Immature natural killer cell (primary cell): Measurements from ENCODE around the gene FANCB. TPM values are rescaled to one million over a fixed set of nuclear protein-coding genes. Genes with fewer than 3 reads are reported as not detected.

Source experiments
- DNase-seq, 3 donors: peaks; one replicate each; pipeline ENCODE4 v3.0.0; 2022; ENCODE audit warnings: mixed read lengths in 1 of 3
- H3K27ac Mint-ChIP-seq, 6 donors: one replicate each; pipeline ENCODE4 v1.8.0; 2020; ENCODE audit warnings: mixed read lengths in 6 of 6, mild to moderate bottlenecking in 5 of 6, inconsistent platforms in 4 of 6, moderate library complexity in 3 of 6
- H3K27me3 Mint-ChIP-seq, 3 donors: one replicate each; pipeline ENCODE4 v1.8.0; 2020 to 2021; ENCODE audit warnings: low read depth in 3 of 3, mild to moderate bottlenecking in 3 of 3, mixed read lengths in 3 of 3, moderate library complexity in 3 of 3, inconsistent platforms in 1 of 3
- H3K36me3 Mint-ChIP-seq, 3 donors: one replicate each; pipeline ENCODE4 v1.8.0; 2020; ENCODE audit warnings: mixed read lengths in 3 of 3, inconsistent platforms in 2 of 3, mild to moderate bottlenecking in 2 of 3
- H3K4me1 Mint-ChIP-seq, 2 donors: one replicate each; pipeline ENCODE4 v1.8.0; 2020; ENCODE audit warnings: inconsistent platforms in 2 of 2, mild to moderate bottlenecking in 2 of 2, mixed read lengths in 2 of 2, moderate library complexity in 1 of 2
- H3K4me3 Mint-ChIP-seq, 5 donors: one replicate each; pipeline ENCODE4 v1.8.0; 2020; ENCODE audit warnings: mild to moderate bottlenecking in 5 of 5, mixed read lengths in 5 of 5, inconsistent platforms in 3 of 5, moderate library complexity in 3 of 5
- H3K9me3 Mint-ChIP-seq, 6 donors: one replicate each; pipeline ENCODE4 v1.8.0; 2020; ENCODE audit warnings: mild to moderate bottlenecking in 6 of 6, mixed read lengths in 6 of 6, inconsistent platforms in 4 of 6, moderate library complexity in 3 of 6
- polyA plus RNA-seq, 3 donors: library from polyadenylated mRNA; unstranded; fragments of 300-500 nt; fragmentation: Illumina TruSeq; gene quantifications; one replicate each; pipeline ENCODE4 v1.2.3, GENCODE V29; 2021

Gene FANCB
- polyA plus RNA-seq, result 1 to 10 TPM; 2.5 to 4.5 (median 2.9) TPM

GRCh38 chrX:14872851-14873675 is at the start of gene FANCB, which contains the start of gene MOSPD2:
TSS of gene FANCB (minus strand) at chrX:14873069. CDS start at chrX:14865510, 7,559 bp downstream.
TSS of gene MOSPD2 (plus strand) at chrX:14873421. CDS start at chrX:14873529, 108 bp downstream.
- Mint-ChIP-seq H3K4me1 (peaks cover 8 to 17% of the 10 kb centered on the region in 2 donors), H3K4me3 (peak within 1 kb of the TSS; percentile 85 to 90 (median 87)), H3K9me3 (no peaks in the 10 kb centered on the region), H3K36me3 (peaks cover 0 to 5% (median 0%) of the 10 kb centered on the region in 3 donors), H3K27me3 (peaks cover 0 to 4% (median 0%) of the 10 kb centered on the region in 3 donors), H3K27ac (peak within 1 kb of the TSS; percentile 82 to 94 (median 89))
- peak; percentile 92 to 95 (median 94) for DNase-seq

DNA sequence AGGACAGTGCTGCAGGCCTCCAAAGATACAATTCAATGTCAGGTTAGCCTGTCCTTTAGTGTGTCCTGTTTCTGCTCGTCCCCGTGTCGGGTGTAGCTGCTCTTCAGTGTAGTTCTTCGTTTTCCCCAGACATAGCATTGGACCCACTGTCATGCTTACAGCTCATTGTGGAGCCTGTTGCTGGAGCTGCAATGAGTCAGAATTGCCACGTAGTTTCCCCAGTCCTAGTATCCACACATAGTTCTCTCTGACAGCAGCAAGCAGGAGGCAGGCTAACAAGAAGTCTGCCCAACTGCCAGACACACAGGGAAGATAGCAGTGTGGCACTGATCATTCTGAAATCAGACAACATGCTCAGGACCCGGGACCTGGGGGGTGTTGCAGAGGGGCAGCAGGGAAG is 49.6 kb upstream of the FANCB start:
- Mint-ChIP-seq H3K36me3 (peaks cover 3 to 4% (median 3%) of the 10 kb centered on the region in 3 donors), H3K4me1 (no peaks in the 10 kb centered on the region), H3K4me3 (no peak overlapping the region), H3K9me3 (no peaks in the 10 kb centered on the region), H3K27ac (no peak overlapping the region), H3K27me3 (peaks cover 0 to 3% (median 1%) of the 10 kb centered on the region in 3 donors)
- DNase-seq, result no peak

- H3K4me1 Mint-ChIP-seq, result no peaks in the 10 kb centered on the region
- peaks cover 3 to 12% (median 7%) of the 10 kb centered on the region in 3 donors for H3K36me3 Mint-ChIP-seq
- H3K9me3 Mint-ChIP-seq, result no peaks in the 10 kb centered on the region
- H3K4me3 Mint-ChIP-seq, result no peak overlapping the region
- DNase-seq, result no peak
- H3K27ac Mint-ChIP-seq, result no peak overlapping the region
- H3K27me3 Mint-ChIP-seq, result peaks cover 0 to 3% (median 1%) of the 10 kb centered on the region in 3 donors
Observed at GRCh38 chrX:14920196-14920595, 47.3 kb upstream of the FANCB start.

DNA sequence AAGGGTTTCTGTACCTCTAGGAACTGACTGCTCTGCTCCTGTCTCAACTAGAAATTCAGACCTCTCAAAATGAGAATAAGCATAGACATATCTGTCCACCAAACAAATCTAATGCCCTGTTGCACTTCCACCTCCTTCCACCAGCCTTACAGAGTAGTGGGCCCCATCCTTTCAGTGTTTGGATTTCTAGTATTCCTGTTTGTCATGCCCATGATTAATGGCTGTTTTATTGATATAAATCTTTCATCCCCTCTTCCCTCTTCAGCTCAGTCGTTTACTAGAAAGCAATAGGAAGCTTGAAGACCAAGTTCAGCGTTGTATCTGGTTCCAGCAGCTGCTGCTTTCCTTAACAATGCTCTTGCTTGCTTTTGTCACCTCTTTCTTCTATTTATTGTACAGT is 46.5 kb upstream of the FANCB start:
- no peaks in the 10 kb centered on the region for H3K9me3 Mint-ChIP-seq
- peaks cover 3 to 12% (median 7%) of the 10 kb centered on the region in 3 donors for H3K36me3 Mint-ChIP-seq
- no peaks in the 10 kb centered on the region for H3K4me1 Mint-ChIP-seq
- DNase-seq, result no peak
- H3K4me3 Mint-ChIP-seq, result no peak overlapping the region
- H3K27ac Mint-ChIP-seq, result no peak overlapping the region
- H3K27me3 Mint-ChIP-seq, result peaks cover 0 to 3% (median 1%) of the 10 kb centered on the region in 3 donors

DNA sequence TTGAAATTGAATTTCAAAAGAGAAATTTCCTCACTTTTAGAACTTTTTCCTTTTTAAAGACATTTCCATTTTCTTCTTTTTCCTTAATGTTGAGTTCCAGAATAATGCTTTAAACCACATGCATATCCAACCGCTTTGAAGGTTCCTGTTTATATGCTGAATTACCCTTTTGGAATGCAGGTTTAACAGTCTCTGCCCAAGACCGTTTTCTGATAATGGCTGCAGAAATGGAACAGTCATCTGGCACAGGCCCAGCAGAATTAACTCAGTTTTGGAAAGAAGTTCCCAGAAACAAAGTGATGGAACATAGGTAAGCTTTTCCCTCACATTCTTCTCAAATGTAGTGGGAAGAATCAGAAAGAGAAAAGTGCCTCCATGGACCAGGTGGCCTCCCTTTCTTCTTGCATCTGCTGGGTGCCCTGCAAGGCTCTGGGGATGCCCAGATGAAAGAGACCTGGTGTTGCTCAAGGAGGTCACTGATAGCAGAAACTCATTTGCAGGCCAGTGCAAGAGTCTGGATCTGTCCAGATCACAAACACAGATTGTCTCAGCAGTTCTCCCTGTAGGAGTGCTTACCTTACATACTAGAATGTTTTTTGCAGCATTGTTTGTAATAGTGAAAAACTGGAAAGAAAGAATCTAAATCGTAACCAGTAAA is 43.3 kb upstream of the FANCB start:
- Mint-ChIP-seq H3K4me3 (no peak overlapping the region), H3K36me3 (peaks cover 3 to 18% (median 11%) of the 10 kb centered on the region in 3 donors), H3K27me3 (peaks cover 0 to 1% (median 0%) of the 10 kb centered on the region in 3 donors), H3K9me3 (no peaks in the 10 kb centered on the region), H3K27ac (no peak overlapping the region), H3K4me1 (no peaks in the 10 kb centered on the region)
- DNase-seq, result no peak

GRCh38 chrX:14915596-14915995 is 42.7 kb upstream of the FANCB start:
- Mint-ChIP-seq H3K36me3 (peaks cover 3 to 18% (median 11%) of the 10 kb centered on the region in 3 donors), H3K27me3 (peaks cover 0 to 1% (median 0%) of the 10 kb centered on the region in 3 donors), H3K4me3 (no peak overlapping the region), H3K4me1 (no peaks in the 10 kb centered on the region), H3K27ac (no peak overlapping the region), H3K9me3 (no peaks in the 10 kb centered on the region)
- DNase-seq, result no peak

DNA sequence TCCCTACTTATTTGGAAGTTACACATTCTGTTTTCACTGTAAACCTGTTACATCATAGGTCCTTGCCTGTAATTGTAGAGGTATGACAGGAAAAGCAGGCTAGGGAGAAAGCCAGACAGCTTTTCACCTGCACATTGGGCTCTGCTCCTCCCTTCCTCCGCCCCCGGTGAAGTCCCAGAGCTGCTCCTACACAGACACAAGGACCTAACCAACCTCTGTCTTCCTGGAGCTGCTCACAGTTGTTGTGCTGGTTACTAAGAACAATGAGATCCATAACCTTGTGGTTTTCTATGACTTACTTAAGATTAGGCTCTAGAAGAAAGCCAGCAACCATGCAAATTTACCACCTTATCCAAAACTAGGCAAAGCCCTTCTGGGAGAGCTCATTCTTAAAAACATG is 40.4 kb upstream of the FANCB start:
- H3K9me3 Mint-ChIP-seq, result no peaks in the 10 kb centered on the region
- no peaks in the 10 kb centered on the region for H3K27me3 Mint-ChIP-seq
- H3K4me1 Mint-ChIP-seq, result no peaks in the 10 kb centered on the region
- H3K36me3 Mint-ChIP-seq, result peaks cover 5 to 18% (median 11%) of the 10 kb centered on the region in 3 donors
- DNase-seq, result no peak
- no peak overlapping the region for H3K4me3 Mint-ChIP-seq
- H3K27ac Mint-ChIP-seq, result no peak overlapping the region

GRCh38 chrX:14903891-14904290 is 31.0 kb upstream of the FANCB start:
- H3K9me3 Mint-ChIP-seq, result peaks cover 0 to 8% (median 0%) of the 10 kb centered on the region in 6 donors
- no peak overlapping the region for H3K27ac Mint-ChIP-seq
- no peak for DNase-seq
- H3K4me1 Mint-ChIP-seq, result peaks cover 4 to 5% of the 10 kb centered on the region in 2 donors
- H3K4me3 Mint-ChIP-seq, result no peak overlapping the region
- H3K27me3 Mint-ChIP-seq, result peaks cover 0 to 4% (median 0%) of the 10 kb centered on the region in 3 donors
- H3K36me3 Mint-ChIP-seq, result peaks cover 15 to 24% (median 19%) of the 10 kb centered on the region in 3 donors

DNA sequence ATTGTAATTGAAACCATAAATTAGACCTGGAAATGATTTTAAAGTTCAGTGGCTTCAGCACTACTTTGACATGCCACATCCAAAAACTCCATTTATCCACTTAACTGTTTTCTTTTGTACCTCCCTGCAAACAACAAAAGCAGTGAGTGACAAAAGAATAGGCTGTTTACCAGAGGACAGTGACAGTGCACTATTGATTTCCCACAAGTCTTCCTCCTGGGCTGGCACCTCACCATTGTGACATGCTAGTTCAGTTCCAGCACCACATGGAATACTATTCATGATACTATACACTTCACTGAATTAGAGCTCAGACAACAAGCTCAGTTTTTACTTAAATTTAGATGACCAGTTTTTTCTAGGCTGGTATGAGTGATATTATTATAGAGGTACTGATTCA is 29.7 kb upstream of the FANCB start:
- Mint-ChIP-seq H3K4me3 (no peak overlapping the region), H3K27ac (no peak overlapping the region)
- DNase-seq, result no peak

GRCh38 chrX:14899607-14900006 is 26.7 kb upstream of the FANCB start:
- Mint-ChIP-seq H3K4me3 (no peak overlapping the region), H3K9me3 (no peaks in the 10 kb centered on the region), H3K4me1 (peaks cover 4 to 5% of the 10 kb centered on the region in 2 donors), H3K27ac (no peak overlapping the region), H3K27me3 (peaks cover 0 to 2% (median 0%) of the 10 kb centered on the region in 3 donors), H3K36me3 (peaks cover 12 to 20% (median 15%) of the 10 kb centered on the region in 3 donors)
- no peak for DNase-seq

More for the DNA sequence above, 29.7 kb upstream of the FANCB start:
- peaks cover 15 to 24% (median 17%) of the 10 kb centered on the region in 3 donors for H3K36me3 Mint-ChIP-seq
- H3K27me3 Mint-ChIP-seq, result peaks cover 0 to 4% (median 0%) of the 10 kb centered on the region in 3 donors
- peaks cover 0 to 8% (median 0%) of the 10 kb centered on the region in 6 donors for H3K9me3 Mint-ChIP-seq
- H3K4me1 Mint-ChIP-seq, result peaks cover 4 to 5% of the 10 kb centered on the region in 2 donors

DNA sequence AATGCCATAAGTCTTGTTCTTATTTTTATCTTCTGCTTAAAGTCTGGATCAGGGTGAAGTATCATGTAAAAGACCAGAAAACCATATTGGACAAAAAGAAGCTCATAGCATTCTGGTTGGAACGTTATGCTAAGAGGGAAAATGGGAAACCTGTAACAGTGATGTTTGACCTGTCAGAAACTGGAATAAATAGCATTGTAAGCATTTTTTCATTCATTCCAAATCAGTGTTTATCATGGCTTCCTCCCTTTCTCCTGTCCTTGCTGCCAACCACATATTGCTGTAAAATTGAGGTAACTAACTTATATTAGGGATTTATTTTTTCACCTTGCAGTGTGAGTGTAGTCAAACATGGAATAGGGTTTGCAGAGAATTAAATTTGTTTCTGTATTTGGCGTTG is 24.2 kb upstream of the FANCB start:
- peaks cover 4 to 5% of the 10 kb centered on the region in 2 donors for H3K4me1 Mint-ChIP-seq
- no peaks in the 10 kb centered on the region for H3K9me3 Mint-ChIP-seq
- no peak overlapping the region for H3K4me3 Mint-ChIP-seq
- H3K36me3 Mint-ChIP-seq, result peaks cover 0 to 8% (median 1%) of the 10 kb centered on the region in 3 donors
- no peak for DNase-seq
- no peak overlapping the region for H3K27ac Mint-ChIP-seq
- H3K27me3 Mint-ChIP-seq, result peaks cover 0 to 3% (median 0%) of the 10 kb centered on the region in 3 donors

DNA sequence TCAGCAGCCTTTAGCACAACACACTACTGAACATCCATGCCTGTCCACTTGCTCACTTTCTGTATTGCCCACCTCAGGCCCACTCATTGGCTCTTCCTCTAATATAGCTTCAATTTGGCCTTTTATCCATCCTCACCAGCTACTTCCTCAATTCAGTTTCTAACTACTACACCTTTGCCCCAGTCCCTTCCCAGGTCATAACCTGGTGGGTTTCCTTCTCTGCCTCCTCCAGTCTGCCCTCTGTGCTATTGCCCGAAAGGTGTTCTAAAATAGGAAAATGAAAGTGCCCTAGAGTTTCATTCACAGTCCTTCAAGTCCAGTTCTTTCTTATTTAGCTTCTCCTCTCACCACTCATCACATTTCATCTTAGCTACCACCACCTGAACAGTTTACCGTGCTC is 23.4 kb upstream of the FANCB start:
- H3K36me3 Mint-ChIP-seq, result peaks cover 0 to 8% (median 3%) of the 10 kb centered on the region in 3 donors
- peaks cover 0 to 3% (median 0%) of the 10 kb centered on the region in 3 donors for H3K27me3 Mint-ChIP-seq
- H3K27ac Mint-ChIP-seq, result peak overlapping the region in 1 of 6 donors; percentile 23
- no peaks in the 10 kb centered on the region for H3K9me3 Mint-ChIP-seq
- H3K4me3 Mint-ChIP-seq, result no peak overlapping the region
- peaks cover 4 to 5% of the 10 kb centered on the region in 2 donors for H3K4me1 Mint-ChIP-seq
- DNase-seq, result no peak

DNA sequence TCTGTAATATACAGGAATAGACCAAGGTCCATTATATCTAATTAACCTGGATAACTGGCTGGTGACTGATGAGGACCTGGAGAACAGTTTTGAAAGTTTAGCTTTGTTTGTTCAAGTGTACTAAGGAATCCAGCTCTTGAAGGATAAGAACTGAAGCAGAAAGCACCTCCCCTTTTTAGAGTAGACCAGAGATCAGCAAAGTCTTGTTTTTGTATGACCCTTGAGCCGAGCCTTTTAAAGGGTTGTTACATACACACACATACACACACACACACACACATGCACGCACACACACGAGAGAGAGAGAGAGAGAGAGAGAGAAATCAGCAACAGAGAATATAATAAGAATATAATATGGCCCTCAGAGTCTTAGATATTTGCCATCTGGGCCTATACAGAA is 13.4 kb upstream of the FANCB start:
- Mint-ChIP-seq H3K27me3 (peaks cover 0 to 3% (median 2%) of the 10 kb centered on the region in 3 donors), H3K36me3 (peaks cover 0 to 3% (median 0%) of the 10 kb centered on the region in 3 donors), H3K9me3 (no peaks in the 10 kb centered on the region), H3K4me1 (peaks cover 0 to 2% of the 10 kb centered on the region in 2 donors), H3K4me3 (no peak overlapping the region), H3K27ac (no peak overlapping the region)
- no peak for DNase-seq

- DNase-seq, result no peak
- peaks cover 0 to 3% (median 0%) of the 10 kb centered on the region in 3 donors for H3K36me3 Mint-ChIP-seq
- H3K4me1 Mint-ChIP-seq, result peaks cover 2 to 4% of the 10 kb centered on the region in 2 donors
- H3K4me3 Mint-ChIP-seq, result no peak overlapping the region
- H3K9me3 Mint-ChIP-seq, result no peaks in the 10 kb centered on the region
- peaks cover 1 to 3% (median 2%) of the 10 kb centered on the region in 3 donors for H3K27me3 Mint-ChIP-seq
- no peak overlapping the region for H3K27ac Mint-ChIP-seq
Observed at GRCh38 chrX:14884714-14885113, 11.8 kb upstream of the FANCB start.
